HepG2 (cell line): Measurements from ENCODE around the gene FGD5. TPM values are rescaled to one million over a fixed set of nuclear protein-coding genes. Genes with fewer than 3 reads are reported as not detected.
A peak's percentile ranks its signal among the peaks of the same experiment; 100 is the strongest.

Experiments
- FOXP4 ChIP-seq: sonication (generic); formaldehyde crosslinking; IDR thresholded peaks from 2 replicates; pipeline ENCODE4 v1.4.0; 2020; ENCODE audit warnings: missing genetic modification reagents
- HDAC2 ChIP-seq: sonication (generic); formaldehyde crosslinking; IDR thresholded peaks from 2 replicates; pipeline ENCODE4 v1.4.0; 2020; ENCODE audit warnings: missing genetic modification reagents
- HMGXB4 ChIP-seq, 2 experiments: sonication (generic) in 1 of 2; formaldehyde crosslinking in 1 of 2; IDR thresholded peaks; 2 replicates each; pipeline versions ENCODE4 v1.4.0 to v1.6.1; 2018 to 2020; ENCODE audit warnings: missing genetic modification reagents in 2 of 2, borderline replicate concordance in 1 of 2, low read depth in 1 of 2, mild to moderate bottlenecking in 1 of 2, missing biosample characterization in 1 of 2
- KAT8 ChIP-seq: IDR thresholded peaks from 2 replicates; pipeline ENCODE4 v1.6.1; 2016; ENCODE audit warnings: missing genetic modification reagents, missing compliant biosample characterization
- MTA1 ChIP-seq: sonication (generic); formaldehyde crosslinking; IDR thresholded peaks from 2 replicates; pipeline ENCODE4 v1.4.0; 2020; ENCODE audit warnings: missing genetic modification reagents, mild to moderate bottlenecking, borderline replicate concordance
- MYNN ChIP-seq: sonication (generic); formaldehyde crosslinking; IDR thresholded peaks from 2 replicates; pipeline ENCODE4 v1.4.0; 2020; ENCODE audit warnings: mild to moderate bottlenecking, low read depth, missing genetic modification reagents
- NFATC3 ChIP-seq: sonication (generic); formaldehyde crosslinking; IDR thresholded peaks from 2 replicates; pipeline ENCODE4 v1.5.1; 2020; ENCODE audit warnings: mild to moderate bottlenecking, missing genetic modification reagents
- RAD21 ChIP-seq: fragments of 450-650 bp; formaldehyde crosslinking; IDR thresholded peaks from 2 replicates; pipeline ENCODE4 v1.5.0; 2020; ENCODE audit warnings: mild to moderate bottlenecking
- STAG1 ChIP-seq: sonication (generic); formaldehyde crosslinking; IDR thresholded peaks from 2 replicates; pipeline ENCODE4 v1.4.0; 2020; ENCODE audit warnings: missing genetic modification reagents
- THRA ChIP-seq: sonication (generic); formaldehyde crosslinking; IDR thresholded peaks from 2 replicates; pipeline ENCODE4 v1.4.0; 2020; ENCODE audit warnings: missing genetic modification reagents, borderline replicate concordance
- TRIM24 ChIP-seq: sonication (generic); formaldehyde crosslinking; IDR thresholded peaks from 2 replicates; pipeline ENCODE4 v1.8.0; 2022; ENCODE audit warnings: mild to moderate bottlenecking, missing genetic modification reagents
- ZFP62 ChIP-seq: sonication (generic); formaldehyde crosslinking; IDR thresholded peaks from 2 replicates; pipeline ENCODE4 v1.4.0; 2020; ENCODE audit warnings: missing genetic modification reagents
- ZKSCAN1 ChIP-seq: fragments of 150-350 bp; IDR thresholded peaks from 2 replicates; pipeline ENCODE4 v1.6.1; 2014; ENCODE audit warnings: low read length
- ZNF18 ChIP-seq: sonication (generic); formaldehyde crosslinking; IDR thresholded peaks from 2 replicates; pipeline ENCODE4 v1.8.0; 2022; ENCODE audit warnings: mild to moderate bottlenecking, missing genetic modification reagents; ENCODE audit not compliant: insufficient replicate concordance
- ZNF24 ChIP-seq: fragments of 450-650 bp; IDR thresholded peaks from 2 replicates; pipeline ENCODE4 v1.6.1; 2017; ENCODE audit warnings: antibody characterized with exemption, mild to moderate bottlenecking
- ZNF274 ChIP-seq: sonication (generic); formaldehyde crosslinking; IDR thresholded peaks from 2 replicates; pipeline ENCODE4 v1.5.1; 2020; ENCODE audit warnings: mild to moderate bottlenecking, missing genetic modification reagents
- ZNF430 ChIP-seq: sonication (generic); formaldehyde crosslinking; IDR thresholded peaks from 2 replicates; pipeline ENCODE4 v1.9.0; 2021; ENCODE audit warnings: mild to moderate bottlenecking, missing genetic modification reagents
- ZNF441 ChIP-seq: sonication (generic); formaldehyde crosslinking; IDR thresholded peaks from 2 replicates; pipeline ENCODE4 v1.7.0; 2021; ENCODE audit warnings: missing genetic modification reagents, borderline replicate concordance
- ZNF546 ChIP-seq: sonication (generic); formaldehyde crosslinking; conservative IDR thresholded peaks from 2 replicates; pipeline ENCODE4 v1.8.1; 2023; ENCODE audit warnings: mild to moderate bottlenecking, missing genetic modification reagents
- ZNF703 ChIP-seq: sonication (generic); formaldehyde crosslinking; IDR thresholded peaks from 2 replicates; pipeline ENCODE4 v1.5.1; 2020; ENCODE audit warnings: missing genetic modification reagents, mild to moderate bottlenecking, moderate library complexity, borderline replicate concordance
- ZSCAN22 ChIP-seq: sonication (generic); formaldehyde crosslinking; IDR thresholded peaks from 2 replicates; pipeline ENCODE4 v1.4.0; 2020; ENCODE audit warnings: mild to moderate bottlenecking, missing genetic modification reagents
- polyA plus RNA-seq, 8 experiments: library from polyadenylated mRNA; depleted of rRNA in 3 of 8; stranded (reverse) in 7 of 8; unstranded in 1 of 8; fragments of >200 nt; fragmentation: Illumina TruSeq in 4 of 8; extraction: Trizol in 4 of 8; gene quantifications; 2 replicates each; pipeline versions ENCODE4 v1.2.1 to v1.2.3, GENCODE V29; 2011 to 2016; ENCODE audit warnings: low read depth in 4 of 8, missing spikeins in 1 of 8, mixed read lengths in 1 of 8; ENCODE audit not compliant: insufficient read depth in 1 of 8
- total RNA-seq, 5 experiments: library from RNA; depleted of rRNA; stranded (reverse); fragments of >200 nt; fragmentation: Illumina TruSeq; extraction: Trizol; gene quantifications; 2 replicates each; pipeline ENCODE4 v1.2.3, GENCODE V29; 2016; ENCODE audit warnings: low read depth in 1 of 5

FGD5 gene
- total and polyA plus RNA-seq, 2 of the 13 experiments (the other 11 are each of a cell fraction or from before 2014, with no cell fraction given) = 0.17 TPM; not detected in 1

- no peak for TF ChIP-seq THRA (CRISPR knock-in tag)
- peak; percentile 73 for TF ChIP-seq RAD21 (CRISPR knock-in tag)
- peak in 1 of 2 experiments; percentile 48; a peak in 1 of 4 replicates for TF ChIP-seq HMGXB4 (CRISPR knock-in tag; IDR thresholded peaks at IDR 0.05; ENCODE audit: borderline replicate concordance in 1 of 2, low read depth in 1 of 2)
- TF ChIP-seq ZKSCAN1 = no peak
- no peak for TF ChIP-seq ZFP62 (CRISPR knock-in tag)
- TF ChIP-seq HDAC2 (CRISPR knock-in tag) = no peak; the same call in 1 of the 2 replicates
- no peak for TF ChIP-seq ZNF274 (CRISPR knock-in tag)
- no peak for TF ChIP-seq ZNF441 (CRISPR knock-in tag)
- TF ChIP-seq ZNF430 (CRISPR knock-in tag) = 0 out of 2 replicates have a peak, but pooled peaks have one; percentile 32
- peak; percentile 89 for TF ChIP-seq ZNF24
- no peak for TF ChIP-seq ZNF18
- 0 out of 2 replicates have a peak, but pooled peaks have one; percentile 24 for TF ChIP-seq KAT8 (CRISPR knock-in tag)
- no peak for TF ChIP-seq MTA1
- TF ChIP-seq ZNF546 (CRISPR knock-in tag) = no peak
- no peak for TF ChIP-seq NFATC3 (CRISPR knock-in tag)
- TF ChIP-seq ZSCAN22 (CRISPR knock-in tag) = no peak
- no peak for TF ChIP-seq TRIM24 (CRISPR knock-in tag)
- peak; percentile 84 for TF ChIP-seq STAG1 (CRISPR knock-in tag)
- 0 out of 2 replicates have a peak, but pooled peaks have one; percentile 14 for TF ChIP-seq FOXP4 (CRISPR knock-in tag)
- no peak for TF ChIP-seq MYNN
- TF ChIP-seq ZNF703 = no peak
These were observed 107.2 kb downstream of the FGD5 start (continued) for GRCh38 chr3:14925729-14926591.
